Measurements from ENCODE around the gene PDGFRB. TPM values are rescaled to one million over a fixed set of nuclear protein-coding genes. Genes with fewer than 3 reads are reported as not detected.

Gene PDGFRB
- total and polyA plus RNA-seq, 2 of the 8 experiments (the other 6 are each of a cell fraction or from before 2014, with no cell fraction given) = 4.2 to 13.7 TPM

- FAIRE-seq = no peak
- 92% methylated on average over 6 of the region's 6 CpGs; no CpG with 5 or more reads in 1 of the 2 experiments for WGBS, 2 experiments (ENCODE audit: extremely low coverage in 1 of 2, insufficient coverage in 1 of 2, insufficient read length in 1 of 2, insufficient replicate concordance in 2 of 2, low coverage in 1 of 2, low lambda C conversion rate in 2 of 2, missing lambda C conversion rate in 1 of 2)
- Histone ChIP-seq H4K5ac (ENCODE audit: insufficient read length, low read depth, low read length) (no peak overlapping the region), H3K27ac (ENCODE audit: low read depth, low read length) (no peak overlapping the region), H3K9me3 (ENCODE audit: insufficient read depth in 2 of 2, low read depth in 1 of 2, low read length in 1 of 2) (no peaks in the 10 kb centered on the region), H3K79me2 (ENCODE audit: control insufficient read depth in 1 of 2, insufficient read depth in 2 of 2, low read length in 2 of 2) (no peaks in the 10 kb centered on the region), H3K18ac (ENCODE audit: extremely low read depth, low read length) (no peak overlapping the region; the same call in 1 of the 2 replicates), H2BK120ac (replicated peaks; ENCODE audit: low read depth, low read length) (no peak overlapping the region), H4K20me1 (replicated peaks in 1 of 2; ENCODE audit: control insufficient read depth in 1 of 2, insufficient read depth in 2 of 2, low read length in 2 of 2) (no peaks in the 10 kb centered on the region), H2AK5ac (ENCODE audit: low read depth, low read length) (no peak overlapping the region), H3K27me3 (replicated peaks in 1 of 4; ENCODE audit: control insufficient read depth in 3 of 4, extremely low read depth in 1 of 4, insufficient read depth in 3 of 4, low read length in 3 of 4) (no peaks in the 10 kb centered on the region; a peak in 1 of 7 replicates), H3K14ac (ENCODE audit: insufficient read length) (no peak overlapping the region), H3K4me2 (ENCODE audit: insufficient read depth in 1 of 2, low read depth in 2 of 2, low read length in 2 of 2) (no peak overlapping the region), H3K9ac (replicated peaks in 1 of 4; ENCODE audit: extremely low read depth in 1 of 4, low read depth in 3 of 4, low read length in 3 of 4) (no peak overlapping the region), H3K36me3 (ENCODE audit: control insufficient read depth in 2 of 4, insufficient read depth in 4 of 4, low read length in 3 of 4) (no peaks in the 10 kb centered on the region), H3K4me1 (replicated peaks in 1 of 4; ENCODE audit: control insufficient read depth in 3 of 4, insufficient read depth in 4 of 4, low read length in 3 of 4) (peaks cover 0 to 18% (median 4%) of the 10 kb centered on the region in 4 experiments; a peak in 5 of 7 replicates), H2BK20ac (ENCODE audit: low read length) (no peak overlapping the region), H3K23ac (ENCODE audit: insufficient read length) (no peak overlapping the region), H4K91ac (replicated peaks; ENCODE audit: insufficient read length, low read length) (no peak overlapping the region), H2AFZ (ENCODE audit: low read length) (no peak overlapping the region), H2BK12ac (ENCODE audit: low read depth, low read length) (no peak overlapping the region), H3K4ac (replicated peaks; ENCODE audit: insufficient read length, low read depth, low read length) (no peak overlapping the region), H2BK15ac (ENCODE audit: low read length) (no peak overlapping the region), H3K56ac (replicated peaks; ENCODE audit: insufficient read length, low read depth, low read length) (no peak overlapping the region), H2BK5ac (ENCODE audit: low read depth, low read length) (no peak overlapping the region), H3K4me3 (ENCODE audit: extremely low read depth in 1 of 4, insufficient read depth in 2 of 4, low read depth in 3 of 4, low read length in 4 of 4) (no peak overlapping the region), H3K79me1 (ENCODE audit: low read depth, low read length) (no peaks in the 10 kb centered on the region), H3K23me2 (ENCODE audit: low read depth, low read length) (no peaks in the 10 kb centered on the region), H4K8ac (ENCODE audit: extremely low read depth, insufficient read depth, low read length) (no peak overlapping the region)
- CTCF ChIA-PET (ENCODE audit: partially characterized antibody) = interaction anchor here (0.6 to 1.6 kb wide), 5 partner anchors 34 to 190 kb away, joined by 3 read pairs; no protein-coding TSS in a partner anchor
- DNase-seq (ENCODE audit: low read depth in 1 of 2, low spot score in 2 of 2) = no peak
- POLR2A ChIA-PET (ENCODE audit: partially characterized antibody) = interaction anchor here (0.6 to 1.4 kb wide), 2 partner anchors 11 to 425 kb away, joined by 3 to 6 read pairs; no protein-coding TSS in a partner anchor
- TF ChIP-seq BACH1 (IDR thresholded peaks at IDR 0.05; ENCODE audit: low read length) = no peak
- no peak for TF ChIP-seq GABPA (IDR thresholded peaks at IDR 0.05; ENCODE audit: borderline replicate concordance, insufficient read depth, low read length)
- no peak for TF ChIP-seq CHD1 (IDR thresholded peaks at IDR 0.05; ENCODE audit: low read depth, low read length)
- no peak for TF ChIP-seq TAF1 (IDR thresholded peaks at IDR 0.05; ENCODE audit: low read depth, low read length)
- no peak for TF ChIP-seq SIX5 (IDR thresholded peaks at IDR 0.05; ENCODE audit: low read depth, low read length)
- no peak for TF ChIP-seq RFX5 (IDR thresholded peaks at IDR 0.05; ENCODE audit: borderline replicate concordance, low read depth, low read length)
- TF ChIP-seq, protein P1, sequence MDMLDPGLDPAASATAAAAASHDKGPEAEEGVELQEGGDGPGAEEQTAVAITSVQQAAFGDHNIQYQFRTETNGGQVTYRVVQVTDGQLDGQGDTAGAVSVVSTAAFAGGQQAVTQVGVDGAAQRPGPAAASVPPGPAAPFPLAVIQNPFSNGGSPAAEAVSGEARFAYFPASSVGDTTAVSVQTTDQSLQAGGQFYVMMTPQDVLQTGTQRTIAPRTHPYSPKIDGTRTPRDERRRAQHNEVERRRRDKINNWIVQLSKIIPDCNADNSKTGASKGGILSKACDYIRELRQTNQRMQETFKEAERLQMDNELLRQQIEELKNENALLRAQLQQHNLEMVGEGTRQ (IDR thresholded peaks at IDR 0.05; ENCODE audit: low read length) = no peak
- no peak for TF ChIP-seq SUZ12 (IDR thresholded peaks at IDR 0.05; ENCODE audit: low read length)
These were observed 87.6 kb downstream of the PDGFRB start for GRCh38 chr5:150068071-150068470.

All from H1 (cell line).